Measurements from ENCODE around the gene FOXG1.

Gene FOXG1

GRCh38 chr14:28777471-28778137 lies 11.0 kb downstream of the FOXG1 start:
- no peak for DNase-seq

GRCh38 chr14:28778138-28779117 lies 11.8 kb downstream of the FOXG1 start:
- DNase-seq, result no peak

GRCh38 chr14:28779456-28779855 lies 12.9 kb downstream of the FOXG1 start:
- DNase-seq, result no peak

GRCh38 chr14:28780843-28781820 lies 14.5 kb downstream of the FOXG1 start:
- DNase-seq, result no peak

GRCh38 chr14:28782301-28782700 lies 15.7 kb downstream of the FOXG1 start:
- no peak for DNase-seq

- no peak for DNase-seq
Observed at GRCh38 chr14:28783664-28784063, 17.1 kb downstream of the FOXG1 start.

GRCh38 chr14:28784096-28785048 lies 17.8 kb downstream of the FOXG1 start:
- DNase-seq, result no peak

- no peak for DNase-seq
Observed at GRCh38 chr14:28785096-28785952, 18.7 kb downstream of the FOXG1 start.

GRCh38 chr14:28807518-28807917 lies 40.9 kb downstream of the FOXG1 start:
- DNase-seq, result no peak

GRCh38 chr14:28813810-28814209 lies 47.2 kb downstream of the FOXG1 start:
- no peak for DNase-seq

Measured in activated CD4-positive, alpha-beta T cell treated with anti-CD3 and anti-CD28 coated beads, Interleukin-2, amount 50 U/mL, for 4 hours (primary cell).